OCI-LY7 (cell line): Measurements from ENCODE around the gene ELMO1. TPM values are rescaled to one million over a fixed set of nuclear protein-coding genes. Genes with fewer than 3 reads are reported as not detected.

Source experiments
- BruUV-seq: library from RNA; stranded (reverse); fragments of 400-500 nt; replicated peaks from 2 replicates; lab custom pipeline; 2021; lab: Mats Ljungman, UMichigan
- CTCF ChIA-PET: fragments of 300-600 bp; sonication (Branson Sonifier 250); formaldehyde crosslinking; loops from one replicate; lab custom pipeline; 2022; ENCODE audit warnings: antibody characterized with exemption; ENCODE audit not compliant: unreplicated experiment; lab: Charles Lee
- POLR2A ChIA-PET: fragments of 300-600 bp; sonication (Branson Sonifier 250); formaldehyde crosslinking; loops from one replicate; lab custom pipeline; 2022; ENCODE audit warnings: antibody characterized with exemption; lab: Charles Lee
- DNase-seq: peaks from one replicate; pipeline ENCODE4 v3.0.0-alpha.2; 2015; ENCODE audit warnings: low spot score
- H2AFZ ChIP-seq: fragments of 200-600 bp; sonication (generic), shearing (Covaris generic); 2 replicates; pipeline ENCODE4 v1.6.1; 2014; ENCODE audit warnings: mild to moderate bottlenecking, antibody characterized with exemption, low read length, moderate library complexity
- H3K27ac ChIP-seq: fragments of 200-600 bp; sonication (generic); 2 replicates; pipeline ENCODE4 v1.5.1; 2014; ENCODE audit warnings: mixed run types, low read depth, mild to moderate bottlenecking, moderate library complexity, low read length, inconsistent platforms; ENCODE audit not compliant: poor library complexity, severe bottlenecking
- H3K36me3 ChIP-seq: fragments of 200-600 bp; sonication (generic); 2 replicates; pipeline ENCODE4 v1.6.1; 2014; ENCODE audit warnings: mild to moderate bottlenecking, antibody characterized with exemption, low read length, moderate library complexity, mixed read lengths; ENCODE audit not compliant: insufficient read depth
- H3K4me1 ChIP-seq: fragments of 200-600 bp; sonication (generic); 2 replicates; pipeline ENCODE4 v1.5.1; 2014; ENCODE audit warnings: mild to moderate bottlenecking, low read length; ENCODE audit not compliant: insufficient read depth, poor library complexity, severe bottlenecking
- H3K4me2 ChIP-seq: fragments of 200-600 bp; sonication (generic); 2 replicates; pipeline ENCODE4 v1.6.1; 2014; ENCODE audit warnings: mild to moderate bottlenecking, low read length
- H3K4me3 ChIP-seq: fragments of 200-600 bp; sonication (generic); 2 replicates; pipeline ENCODE4 v1.5.1; 2014; ENCODE audit warnings: mild to moderate bottlenecking, low read depth, low read length; ENCODE audit not compliant: poor library complexity, severe bottlenecking
- H3K79me2 ChIP-seq: fragments of 200-600 bp; sonication (generic); 2 replicates; pipeline ENCODE4 v1.6.1; 2016; ENCODE audit warnings: low read depth, mild to moderate bottlenecking, low read length, moderate library complexity, mixed read lengths; ENCODE audit not compliant: insufficient read depth
- H3K9me2 ChIP-seq: fragments of 200-600 bp; sonication (generic); 2 replicates; pipeline ENCODE4 v1.6.1; 2016; ENCODE audit warnings: mild to moderate bottlenecking, low read length, mixed read lengths; ENCODE audit not compliant: insufficient read depth
- H3K9me3 ChIP-seq: fragments of 200-600 bp; sonication (generic); 2 replicates; pipeline ENCODE4 v1.6.1; 2014; ENCODE audit warnings: mild to moderate bottlenecking, mixed run types, low read length, mixed read lengths
- H4K20me1 ChIP-seq: fragments of 200-600 bp; sonication (generic); 2 replicates; pipeline ENCODE4 v1.6.1; 2014; ENCODE audit warnings: mild to moderate bottlenecking, antibody characterized with exemption, low read length, moderate library complexity, mixed read lengths; ENCODE audit not compliant: insufficient read depth
- EZH2phosphoT487 ChIP-seq: fragments of 200-600 bp; sonication (generic); IDR thresholded peaks from 2 replicates; pipeline ENCODE4 v1.6.1; 2018; ENCODE audit warnings: low read depth, borderline replicate concordance, mild to moderate bottlenecking, mixed run types, antibody characterized with exemption, low read length, moderate library complexity, mixed read lengths
- intact Hi-C: fragments of 100-400 bp; cut with micrococcal nuclease; formaldehyde crosslinking; loops from one replicate; pipeline ENCODE4 v1.10.0; 2022; ENCODE audit not compliant: unreplicated experiment
- total RNA-seq, 2 experiments: library from RNA; depleted of rRNA in 1 of 2; stranded (reverse); fragments of >200 nt in 1 of 2; shearing (Covaris generic) in 1 of 2; gene quantifications; 2 replicates each; pipeline ENCODE4 v1.2.3, GENCODE V29; 2014 to 2022
- TF ChIP-seq, protein P1 (sequence below): fragments of 200-600 bp; sonication (generic); conservative IDR thresholded peaks from 2 replicates; pipeline ENCODE4 v1.5.1; 2014; ENCODE audit warnings: mild to moderate bottlenecking, antibody characterized with exemption, low read length, moderate library complexity, mixed read lengths

The ELMO1 gene
- total RNA-seq, 2 experiments from 2014 or later: 101 to 103 TPM

DNA sequence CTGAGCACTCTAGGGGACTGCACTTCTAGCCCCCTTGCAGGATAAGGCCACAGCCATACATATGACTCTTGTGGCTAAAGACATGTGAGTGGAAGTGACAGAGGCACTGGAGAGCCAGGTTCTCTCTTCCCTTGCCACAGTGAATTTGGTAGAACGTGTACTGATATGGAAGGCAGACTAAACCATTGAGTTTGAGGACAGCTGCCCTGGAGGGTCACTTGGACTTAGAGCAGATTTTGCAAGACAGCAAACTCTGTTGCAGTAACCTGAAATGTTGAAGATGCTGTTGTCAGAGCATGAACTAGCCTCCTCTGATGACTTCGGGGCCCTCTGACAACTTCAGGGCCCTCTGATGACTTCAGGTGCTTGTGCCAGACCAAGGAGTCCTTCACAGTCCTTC is 85.9 kb downstream of the ELMO1 start:
- TF ChIP-seq, protein P1, sequence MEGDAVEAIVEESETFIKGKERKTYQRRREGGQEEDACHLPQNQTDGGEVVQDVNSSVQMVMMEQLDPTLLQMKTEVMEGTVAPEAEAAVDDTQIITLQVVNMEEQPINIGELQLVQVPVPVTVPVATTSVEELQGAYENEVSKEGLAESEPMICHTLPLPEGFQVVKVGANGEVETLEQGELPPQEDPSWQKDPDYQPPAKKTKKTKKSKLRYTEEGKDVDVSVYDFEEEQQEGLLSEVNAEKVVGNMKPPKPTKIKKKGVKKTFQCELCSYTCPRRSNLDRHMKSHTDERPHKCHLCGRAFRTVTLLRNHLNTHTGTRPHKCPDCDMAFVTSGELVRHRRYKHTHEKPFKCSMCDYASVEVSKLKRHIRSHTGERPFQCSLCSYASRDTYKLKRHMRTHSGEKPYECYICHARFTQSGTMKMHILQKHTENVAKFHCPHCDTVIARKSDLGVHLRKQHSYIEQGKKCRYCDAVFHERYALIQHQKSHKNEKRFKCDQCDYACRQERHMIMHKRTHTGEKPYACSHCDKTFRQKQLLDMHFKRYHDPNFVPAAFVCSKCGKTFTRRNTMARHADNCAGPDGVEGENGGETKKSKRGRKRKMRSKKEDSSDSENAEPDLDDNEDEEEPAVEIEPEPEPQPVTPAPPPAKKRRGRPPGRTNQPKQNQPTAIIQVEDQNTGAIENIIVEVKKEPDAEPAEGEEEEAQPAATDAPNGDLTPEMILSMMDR: no peak
- no peak for TF ChIP-seq EZH2phosphoT487
- intact Hi-C loops: no loop called here
- Histone ChIP-seq H3K4me2 (no peak overlapping the region), H2AFZ (no peak overlapping the region), H3K9me2 (no peaks in the 10 kb centered on the region), H3K4me1 (no peaks in the 10 kb centered on the region), H3K36me3 (no peaks in the 10 kb centered on the region), H4K20me1 (no peaks in the 10 kb centered on the region), H3K4me3 (no peak overlapping the region), H3K27ac (no peak overlapping the region), H3K79me2 (no peaks in the 10 kb centered on the region), H3K9me3 (no peaks in the 10 kb centered on the region)
- CTCF ChIA-PET: no interaction called here
- POLR2A ChIA-PET: interaction anchor here (0.6 kb wide), 1 partner anchor 849 kb away, joined by 4 read pairs; no protein-coding TSS in a partner anchor
- BruUV-seq: no TSS peak
- DNase-seq: no peak

DNA sequence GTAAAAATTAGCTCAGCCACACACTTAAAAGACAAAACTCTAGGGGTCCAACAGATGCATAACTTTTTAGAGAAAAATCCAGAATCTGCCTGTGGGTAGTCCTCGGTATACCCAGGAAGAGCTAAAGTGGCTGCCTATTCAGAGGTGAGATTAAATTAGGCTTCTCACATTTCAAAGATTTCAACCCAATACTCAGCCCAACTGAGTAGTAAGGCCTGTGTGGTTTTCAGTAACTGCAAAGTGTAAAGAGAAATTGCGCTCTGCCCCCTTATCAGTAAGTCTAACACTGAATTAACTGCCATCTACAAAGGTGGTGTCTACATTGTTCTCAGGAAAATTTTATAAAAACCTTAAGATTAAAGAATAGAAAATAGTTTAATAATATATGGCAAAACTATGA is 88.2 kb downstream of the ELMO1 start:
- Histone ChIP-seq H3K9me3 (no peaks in the 10 kb centered on the region), H3K4me1 (no peaks in the 10 kb centered on the region), H3K9me2 (no peaks in the 10 kb centered on the region), H3K36me3 (no peaks in the 10 kb centered on the region), H3K27ac (no peak overlapping the region), H3K4me2 (no peak overlapping the region), H3K79me2 (no peaks in the 10 kb centered on the region), H3K4me3 (no peak overlapping the region), H4K20me1 (no peaks in the 10 kb centered on the region), H2AFZ (no peak overlapping the region)
- no TSS peak for BruUV-seq
- CTCF ChIA-PET: no interaction called here
- TF ChIP-seq EZH2phosphoT487: no peak
- TF ChIP-seq, protein P1: no peak
- POLR2A ChIA-PET: interaction anchor here (0.6 to 1.2 kb wide), 3 partner anchors 22 to 133 kb away, joined by 3 to 4 read pairs (median 4); no protein-coding TSS in a partner anchor
- DNase-seq: no peak
- intact Hi-C loops: no loop called here

DNA sequence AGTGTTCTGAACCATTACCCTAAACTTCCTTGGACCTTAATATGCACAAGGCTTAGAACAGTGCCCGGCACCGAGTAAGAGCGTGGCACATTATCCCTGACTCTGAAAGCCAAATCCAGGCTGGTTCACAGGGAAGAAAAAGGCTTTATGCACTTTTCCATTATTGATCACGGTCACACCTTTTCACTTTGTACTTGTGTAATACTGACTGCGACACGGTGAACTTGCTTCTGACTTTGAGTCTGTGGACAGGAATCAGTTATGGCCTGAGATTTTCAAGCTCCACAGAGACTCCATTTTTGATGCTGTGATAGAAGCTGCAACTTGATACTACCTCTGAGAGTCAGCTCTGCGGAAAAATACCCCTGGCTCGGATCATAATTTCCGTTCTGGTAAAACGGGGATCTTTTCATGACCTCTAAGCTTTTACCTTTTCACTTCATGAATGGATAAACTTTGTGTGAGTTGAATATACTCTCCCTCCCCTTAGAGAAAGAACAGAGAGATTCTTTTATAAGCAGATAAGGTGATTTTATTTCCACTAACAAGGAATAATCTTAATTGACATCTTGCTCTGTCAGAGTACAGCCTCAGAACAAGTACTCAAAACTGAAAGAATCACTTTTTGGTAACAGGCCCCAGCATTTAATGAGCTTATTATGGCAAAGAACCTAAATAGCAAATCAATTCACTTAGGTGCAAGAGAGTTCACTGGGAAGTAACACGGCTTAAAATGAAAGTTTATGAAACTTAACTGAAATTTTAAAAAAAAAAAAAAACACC is 88.8 kb downstream of the ELMO1 start:
- Histone ChIP-seq H2AFZ (no peak overlapping the region), H3K36me3 (no peaks in the 10 kb centered on the region), H3K9me2 (no peaks in the 10 kb centered on the region), H3K4me3 (no peak overlapping the region), H3K27ac (no peak overlapping the region), H3K79me2 (no peaks in the 10 kb centered on the region), H3K4me2 (no peak overlapping the region), H3K4me1 (no peaks in the 10 kb centered on the region), H3K9me3 (no peaks in the 10 kb centered on the region), H4K20me1 (no peaks in the 10 kb centered on the region)
- TF ChIP-seq, protein P1: no peak
- no peak for TF ChIP-seq EZH2phosphoT487
- no peak for DNase-seq
- no TSS peak for BruUV-seq
- ChIA-PET POLR2A (interaction anchor here (0.6 to 1.2 kb wide), 3 partner anchors 22 to 133 kb away, joined by 3 to 4 read pairs (median 4); no protein-coding TSS in a partner anchor), CTCF (no interaction called here)
- intact Hi-C loops: loop anchor here (10.0 kb wide), 1 partner anchor 135 kb away; no protein-coding TSS in a partner anchor
